GM19452 (cell line): ENCODE data around the gene DARS2.

Source experiments
- ATAC-seq: cut with Tn5 transposase; IDR thresholded peaks from one replicate; pipeline ENCODE4 v1.9.1; 2021; ENCODE audit not compliant: unreplicated experiment

DARS2 gene

DNA sequence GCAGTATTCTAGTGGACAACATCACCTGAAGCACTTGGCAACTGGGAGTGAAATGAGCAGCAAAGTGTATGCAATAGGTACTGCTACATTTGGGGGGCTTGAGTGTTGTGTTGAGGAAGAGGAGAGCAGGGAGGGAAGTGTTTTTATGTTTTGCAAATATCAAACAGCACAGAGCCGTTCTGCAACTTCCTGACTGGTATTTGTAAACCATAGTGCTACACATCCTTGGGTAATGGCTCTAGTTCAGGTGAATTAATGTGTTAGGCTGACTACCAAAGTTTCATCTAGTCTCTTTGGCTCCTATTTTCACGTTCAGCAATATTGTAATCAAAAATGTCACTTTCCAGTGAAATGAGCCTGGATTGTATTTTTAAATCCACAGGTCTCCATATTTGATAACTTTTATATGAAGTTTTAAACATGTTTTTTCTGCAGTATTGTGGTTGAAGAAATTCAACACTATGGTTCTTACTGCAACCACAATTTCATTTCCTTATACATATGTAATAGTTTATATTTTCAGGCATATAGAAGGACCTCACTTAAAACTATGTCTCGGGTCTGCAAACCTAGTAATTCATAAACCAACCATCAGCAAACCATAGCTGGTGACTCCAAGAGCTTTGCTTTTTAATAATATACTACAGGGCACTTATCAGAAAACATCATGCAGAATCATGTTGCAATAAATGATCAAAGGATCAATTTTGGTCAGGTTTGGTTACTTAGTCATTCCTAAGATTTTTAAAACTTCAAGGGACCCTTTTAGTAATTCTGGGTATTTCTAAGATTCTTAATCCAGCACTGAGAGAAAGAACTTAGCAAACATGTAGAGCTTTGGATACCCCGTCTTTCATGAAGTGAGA, 62.5 kb downstream of the DARS2 start:
- ATAC-seq, result no peak

DNA sequence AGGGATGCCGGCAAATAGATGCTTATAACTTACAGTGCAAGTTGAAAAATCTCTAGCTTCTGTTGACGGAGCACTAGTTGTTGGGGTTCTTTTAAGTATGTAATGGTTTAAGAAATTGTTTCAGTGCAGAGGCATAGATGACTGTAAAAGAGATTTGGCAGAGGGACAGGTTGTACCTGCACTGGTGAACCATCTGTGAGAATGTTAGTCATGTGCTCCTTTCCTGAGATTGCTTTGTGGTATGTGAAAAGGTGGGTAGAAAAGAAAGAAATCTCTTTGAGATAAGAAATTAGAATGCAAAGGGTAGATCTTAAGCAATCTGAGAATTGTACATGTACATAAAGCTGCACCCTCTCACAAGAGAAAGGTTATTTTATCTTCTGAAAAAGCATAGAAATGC, 63.2 kb downstream of the DARS2 start:
- no peak for ATAC-seq

DNA sequence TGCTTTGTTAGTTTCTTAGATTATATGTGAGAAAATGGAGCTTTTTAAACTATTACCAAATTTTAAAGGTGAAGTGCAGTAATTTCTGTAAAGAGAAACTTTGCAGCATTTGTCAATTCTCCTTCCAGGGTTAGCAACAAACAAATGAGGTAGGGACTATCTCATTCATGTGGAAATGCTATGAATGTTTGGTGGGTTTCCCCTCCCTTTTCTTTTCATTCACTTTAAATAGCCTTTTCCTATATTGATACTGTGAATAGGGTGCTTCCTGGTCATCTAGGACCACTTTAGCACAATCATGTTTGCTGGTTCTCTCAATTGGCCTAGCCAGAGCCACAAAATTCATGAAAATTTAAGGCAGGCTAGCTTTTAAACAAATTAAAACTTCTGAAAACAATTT, 64.3 kb downstream of the DARS2 start:
- no peak for ATAC-seq

DNA sequence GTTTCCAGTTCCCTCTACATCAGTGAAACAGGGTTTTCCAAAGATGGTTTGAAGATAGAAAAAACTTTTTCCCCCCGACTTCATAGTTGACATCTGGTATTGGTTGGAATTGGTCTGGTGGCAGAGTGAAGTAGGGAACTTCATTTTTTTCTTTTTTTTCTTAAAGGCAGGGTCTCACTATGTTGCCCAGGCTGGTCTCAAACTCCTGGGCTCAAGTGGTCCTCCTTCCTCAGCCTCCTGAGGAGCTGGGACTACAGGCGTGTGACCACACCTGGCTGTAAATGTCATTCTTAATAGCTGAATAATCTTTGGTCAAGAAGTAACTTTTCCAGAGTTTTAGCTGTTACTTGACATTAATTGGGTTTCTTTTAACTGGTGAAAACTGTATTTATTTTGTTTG, 65.4 kb downstream of the DARS2 start:
- no peak for ATAC-seq

DNA sequence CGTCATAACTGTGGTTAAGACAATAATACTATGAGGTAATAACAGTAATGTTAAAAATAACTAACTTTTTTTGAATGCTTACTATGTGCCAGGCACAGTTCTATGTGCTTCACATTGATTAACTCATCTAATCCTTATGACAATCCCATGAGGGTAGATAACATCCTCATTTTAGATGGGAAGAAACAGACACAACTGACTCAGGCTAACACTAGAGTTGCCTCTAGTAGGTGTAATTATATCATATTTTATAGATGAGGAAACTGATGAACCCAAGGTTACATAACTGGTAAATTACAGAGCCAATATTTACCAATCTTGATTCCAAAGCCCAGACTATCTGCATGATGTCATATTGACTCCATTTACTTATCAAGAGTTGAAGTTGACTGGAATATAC, 69.1 kb downstream of the DARS2 start:
- no peak for ATAC-seq

DNA sequence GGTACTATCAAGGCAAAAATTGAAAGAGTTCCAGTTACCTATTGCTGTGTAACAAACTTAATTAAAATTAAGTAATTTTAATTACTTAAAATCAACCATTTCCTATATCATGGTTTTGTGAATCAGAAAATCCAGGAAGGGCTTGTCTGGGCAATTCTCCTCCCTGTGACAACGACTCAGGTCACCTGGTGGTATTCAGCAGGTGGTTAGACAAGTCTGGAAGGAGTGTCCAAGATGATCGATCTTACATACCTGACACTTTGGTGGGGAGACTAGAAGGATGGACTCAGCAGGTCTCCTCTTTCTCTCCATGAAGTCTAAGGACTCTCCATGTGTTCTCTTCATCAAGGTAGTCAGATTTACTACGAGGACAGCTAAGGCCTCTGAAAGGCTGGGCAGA, 69.7 kb downstream of the DARS2 start:
- no peak for ATAC-seq

DNA sequence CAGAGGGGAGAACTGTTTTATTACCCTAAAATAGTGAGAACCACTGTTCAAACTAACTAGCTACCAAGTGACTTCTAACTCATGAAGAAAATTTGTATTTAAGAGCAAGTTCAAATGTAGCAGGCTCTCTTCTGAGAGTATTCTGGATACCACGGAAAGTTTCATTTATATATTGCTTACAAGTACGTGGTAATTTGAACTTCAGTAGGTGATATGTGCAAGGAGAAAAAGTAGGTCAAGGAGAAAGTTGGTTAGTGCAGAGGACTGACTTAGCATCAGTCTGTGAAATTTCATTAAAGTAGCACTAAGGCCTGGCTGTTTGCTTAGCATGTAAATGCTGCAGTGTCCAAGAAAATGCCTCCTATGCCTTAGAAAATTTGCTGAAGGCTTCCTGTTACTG, 76.0 kb downstream of the DARS2 start:
- ATAC-seq, result no peak

DNA sequence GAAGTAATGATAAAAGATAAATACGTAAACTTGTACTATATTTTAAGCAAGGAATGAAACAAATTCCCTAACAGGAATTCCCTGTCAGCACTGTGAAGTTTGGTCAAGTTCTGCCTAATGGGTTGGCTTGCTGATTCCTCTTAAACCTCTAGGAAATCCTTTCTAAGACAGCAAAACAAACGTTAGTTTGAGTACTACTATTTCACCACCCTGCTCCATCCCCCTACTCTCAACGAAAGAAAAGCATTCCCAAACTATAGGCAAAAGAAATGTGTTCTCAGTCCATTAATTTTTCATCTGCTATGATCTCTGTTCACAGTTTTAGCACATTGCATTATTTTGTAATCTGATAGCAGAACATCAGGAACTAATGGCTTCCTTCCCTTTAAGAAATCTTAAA, 76.5 kb downstream of the DARS2 start:
- ATAC-seq, result no peak

DNA sequence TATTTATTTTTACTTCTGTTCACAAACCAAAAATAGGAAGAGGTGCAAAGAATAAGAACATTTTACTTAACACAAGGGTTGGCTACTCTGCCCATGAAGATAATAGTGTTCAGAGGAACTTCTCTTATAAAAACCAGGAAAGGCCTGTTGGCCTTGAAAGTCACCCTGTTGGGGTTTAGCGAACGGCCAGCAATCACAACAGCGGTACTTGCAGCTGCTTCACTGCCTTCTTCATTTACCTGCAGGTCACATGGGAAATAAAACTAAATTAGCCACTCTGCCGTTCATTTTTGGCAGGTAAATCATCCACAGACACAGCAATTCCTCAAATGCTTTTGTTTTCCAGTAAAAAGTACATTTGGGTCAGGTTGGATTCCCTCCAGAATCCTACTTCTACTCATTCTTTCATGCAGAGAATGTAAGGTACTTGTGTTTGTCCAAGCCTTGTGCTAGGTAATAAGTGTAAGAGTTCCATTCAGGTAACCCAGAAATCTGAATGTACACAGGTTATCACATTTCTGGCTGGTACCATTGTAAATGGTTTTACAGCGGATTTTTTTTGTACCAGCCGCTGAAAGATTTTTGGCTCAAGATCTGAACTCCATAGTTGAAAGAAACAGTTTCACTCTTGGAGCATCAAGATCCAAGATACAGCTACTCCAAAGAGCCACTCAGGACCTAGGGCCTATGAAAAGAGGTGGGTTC, 79.5 kb downstream of the DARS2 start:
- ATAC-seq, result no peak
